ENCODE results near the gene PRKCE.

PRKCE gene

DNA sequence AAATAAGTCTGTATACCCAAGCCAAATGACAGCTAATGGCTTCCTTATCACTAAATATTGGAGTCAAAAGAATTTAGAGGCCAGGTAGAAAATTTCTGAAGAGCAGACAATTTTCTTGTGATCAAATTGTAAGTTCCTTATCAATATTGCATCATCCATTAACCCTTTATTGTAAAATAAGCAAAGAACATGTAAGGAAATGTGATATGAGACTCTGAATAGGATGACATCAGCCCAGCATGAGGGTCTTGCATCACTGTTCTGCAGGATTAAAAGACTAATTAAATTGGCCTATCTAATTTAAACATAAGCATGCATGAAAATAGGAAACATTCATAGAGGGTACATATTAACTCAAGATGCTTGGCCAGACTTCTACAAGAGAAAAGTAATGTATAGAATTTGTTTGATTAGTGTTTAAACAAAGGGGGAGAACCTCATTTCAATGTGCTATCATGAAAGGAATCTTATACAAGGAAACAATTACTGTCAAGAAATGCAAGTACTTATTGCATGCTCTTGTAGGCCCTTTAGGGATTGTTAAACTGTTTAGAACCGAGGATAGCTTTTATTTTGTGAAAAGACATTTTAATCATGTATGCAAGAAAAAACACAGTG, 302.9 kb downstream of the PRKCE start:
- TF ChIP-seq, protein P1, sequence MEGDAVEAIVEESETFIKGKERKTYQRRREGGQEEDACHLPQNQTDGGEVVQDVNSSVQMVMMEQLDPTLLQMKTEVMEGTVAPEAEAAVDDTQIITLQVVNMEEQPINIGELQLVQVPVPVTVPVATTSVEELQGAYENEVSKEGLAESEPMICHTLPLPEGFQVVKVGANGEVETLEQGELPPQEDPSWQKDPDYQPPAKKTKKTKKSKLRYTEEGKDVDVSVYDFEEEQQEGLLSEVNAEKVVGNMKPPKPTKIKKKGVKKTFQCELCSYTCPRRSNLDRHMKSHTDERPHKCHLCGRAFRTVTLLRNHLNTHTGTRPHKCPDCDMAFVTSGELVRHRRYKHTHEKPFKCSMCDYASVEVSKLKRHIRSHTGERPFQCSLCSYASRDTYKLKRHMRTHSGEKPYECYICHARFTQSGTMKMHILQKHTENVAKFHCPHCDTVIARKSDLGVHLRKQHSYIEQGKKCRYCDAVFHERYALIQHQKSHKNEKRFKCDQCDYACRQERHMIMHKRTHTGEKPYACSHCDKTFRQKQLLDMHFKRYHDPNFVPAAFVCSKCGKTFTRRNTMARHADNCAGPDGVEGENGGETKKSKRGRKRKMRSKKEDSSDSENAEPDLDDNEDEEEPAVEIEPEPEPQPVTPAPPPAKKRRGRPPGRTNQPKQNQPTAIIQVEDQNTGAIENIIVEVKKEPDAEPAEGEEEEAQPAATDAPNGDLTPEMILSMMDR (IDR thresholded peaks at IDR 0.05; ENCODE audit: borderline replicate concordance, control extremely low read depth, extremely low read depth, insufficient read depth, missing control alignments), result no peak
- in situ Hi-C loops (cut with MboI; ENCODE audit: low sequenced_read_pairs, unreplicated experiment), result no loop called here
- no peak for DNase-seq (ENCODE audit: low spot score)

DNA sequence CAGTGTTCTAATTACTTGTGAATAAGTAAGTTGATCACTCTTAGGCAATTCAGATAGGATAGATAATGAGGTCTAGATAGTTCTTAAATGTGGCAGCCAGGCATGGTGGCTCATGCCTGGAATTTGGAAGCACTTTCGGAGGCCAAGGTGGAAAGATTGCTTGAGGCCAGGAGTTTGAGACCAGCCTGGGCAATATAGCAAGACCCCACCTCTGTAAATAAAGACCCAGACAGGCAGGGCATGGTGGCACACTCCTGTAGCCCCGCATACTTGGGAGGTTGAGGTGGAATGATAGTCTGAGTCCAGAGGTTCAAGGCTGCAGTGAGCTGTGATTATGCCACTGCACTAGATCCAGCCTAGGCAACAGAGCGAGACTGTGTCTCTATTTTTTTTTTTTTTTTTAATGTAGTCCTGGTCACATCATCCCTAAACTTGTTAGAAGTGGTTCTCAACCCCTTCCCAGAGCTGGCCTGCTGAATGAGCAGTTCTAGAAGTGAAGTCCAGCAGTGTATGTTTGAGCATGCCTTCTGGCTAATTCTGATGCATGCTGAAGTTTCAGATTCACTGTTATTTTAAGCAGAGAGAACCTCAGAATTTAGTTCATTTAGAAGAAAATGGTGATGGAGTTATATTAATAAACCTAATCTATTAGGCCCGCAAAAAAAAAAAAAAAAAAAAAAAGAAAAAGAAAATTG, 306.2 kb downstream of the PRKCE start:
- DNase-seq (ENCODE audit: low spot score), result no peak
- in situ Hi-C loops (cut with MboI; ENCODE audit: low sequenced_read_pairs, unreplicated experiment), result no loop called here
- TF ChIP-seq, protein P1 (IDR thresholded peaks at IDR 0.05; ENCODE audit: borderline replicate concordance, control extremely low read depth, extremely low read depth, insufficient read depth, missing control alignments), result no peak

DNA sequence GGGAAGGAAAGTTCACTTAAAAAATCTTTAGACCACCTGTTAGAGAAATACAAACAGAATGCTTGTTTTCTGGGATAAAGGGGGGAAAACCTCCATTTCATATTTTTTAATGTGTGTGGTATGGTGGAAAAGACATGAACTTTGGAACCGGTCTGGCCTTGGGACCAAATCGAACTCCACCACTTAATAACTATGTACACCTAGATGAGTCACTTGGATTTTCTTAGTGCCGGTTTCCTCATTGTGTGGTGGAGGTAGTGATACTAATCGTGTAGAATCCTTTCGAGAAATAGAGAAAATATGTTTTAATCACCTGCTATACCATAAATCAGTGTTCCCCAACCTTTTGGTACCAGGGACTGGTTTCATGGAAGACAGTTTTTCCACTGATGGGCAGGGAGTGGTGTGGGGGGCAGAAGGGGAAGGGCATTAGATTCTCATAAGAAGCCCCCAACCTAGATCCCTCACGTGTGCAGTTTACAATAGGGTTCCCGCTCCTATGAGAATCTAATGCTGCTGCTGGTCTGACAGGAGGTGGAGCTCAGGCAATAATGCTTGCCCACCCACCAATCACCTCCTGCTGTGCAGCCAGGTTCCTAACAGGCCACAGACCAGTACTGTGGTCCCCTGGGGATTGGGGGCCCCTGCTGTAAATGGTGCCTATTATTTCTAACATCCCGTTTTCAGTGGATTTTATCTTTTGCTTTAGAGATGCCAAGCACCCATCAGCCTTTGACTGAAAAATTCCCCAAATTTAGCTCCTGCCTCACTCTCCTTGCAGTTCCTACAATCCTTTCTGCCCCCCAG, 308.8 kb downstream of the PRKCE start:
- no peak for DNase-seq (ENCODE audit: low spot score)
- TF ChIP-seq, protein P1 (IDR thresholded peaks at IDR 0.05; ENCODE audit: borderline replicate concordance, control extremely low read depth, extremely low read depth, insufficient read depth, missing control alignments), result no peak
- in situ Hi-C loops (cut with MboI; ENCODE audit: low sequenced_read_pairs, unreplicated experiment), result no loop called here

DNA sequence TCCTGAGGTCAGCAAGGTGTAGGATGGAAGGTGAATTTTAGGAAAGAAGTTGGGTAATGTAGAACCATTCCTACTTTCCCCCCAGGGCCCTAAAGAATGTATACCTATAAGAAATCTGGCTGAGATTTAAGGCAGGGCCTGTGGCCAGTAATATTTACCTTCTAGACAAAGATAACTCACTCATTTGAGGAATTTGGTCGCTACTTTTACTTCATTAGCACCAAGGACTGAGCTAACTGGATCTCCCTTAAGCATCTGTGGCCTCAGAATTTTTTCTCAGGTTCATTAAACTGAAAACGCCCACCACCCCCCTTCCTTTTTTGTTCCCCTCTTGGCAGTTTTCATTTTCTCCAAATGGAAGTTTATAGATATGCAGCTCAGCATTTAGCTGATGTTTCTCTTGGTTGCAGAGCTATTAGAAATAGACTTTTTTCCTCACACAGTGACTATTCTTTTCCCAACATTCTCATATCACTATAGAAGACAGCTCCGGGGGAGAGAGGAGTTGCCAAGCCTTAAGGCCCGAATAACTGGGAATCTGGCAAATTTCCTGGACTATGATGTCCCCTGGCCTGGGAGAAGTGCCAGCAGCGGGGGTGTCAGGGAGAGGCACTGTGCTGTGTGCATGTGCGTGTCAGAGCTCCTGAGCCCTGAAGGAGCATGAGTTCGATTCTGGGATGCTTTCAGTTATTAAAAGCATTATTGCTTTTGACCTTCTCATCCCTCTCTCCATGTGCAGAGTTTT, 310.9 kb downstream of the PRKCE start:
- DNase-seq (ENCODE audit: low spot score), result no peak
- TF ChIP-seq, protein P1 (IDR thresholded peaks at IDR 0.05; ENCODE audit: borderline replicate concordance, control extremely low read depth, extremely low read depth, insufficient read depth, missing control alignments), result no peak
- in situ Hi-C loops (cut with MboI; ENCODE audit: low sequenced_read_pairs, unreplicated experiment), result no loop called here

DNA sequence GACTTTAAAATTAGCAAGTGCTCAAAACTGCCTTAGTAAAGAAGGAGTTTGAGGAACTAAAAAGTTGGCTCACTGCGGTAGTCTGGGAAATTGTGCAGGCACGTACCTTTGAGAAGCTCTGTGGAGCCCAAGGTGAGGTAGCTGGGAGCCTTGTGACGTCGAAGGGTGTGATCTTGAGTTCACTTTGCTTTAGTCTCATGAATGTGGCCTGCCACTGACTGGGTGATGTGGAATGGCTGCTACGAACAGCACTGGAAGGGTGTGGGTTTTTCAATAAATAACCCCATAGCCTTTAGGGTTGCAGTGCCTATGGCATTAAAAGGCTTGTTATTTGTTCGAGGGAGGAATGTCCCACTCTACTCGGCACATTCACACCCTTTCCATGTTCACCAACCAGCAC, 312.3 kb downstream of the PRKCE start:
- DNase-seq (ENCODE audit: low spot score), result no peak
- in situ Hi-C loops (cut with MboI; ENCODE audit: low sequenced_read_pairs, unreplicated experiment), result no loop called here
- TF ChIP-seq, protein P1 (IDR thresholded peaks at IDR 0.05; ENCODE audit: borderline replicate concordance, control extremely low read depth, extremely low read depth, insufficient read depth, missing control alignments), result no peak

DNA sequence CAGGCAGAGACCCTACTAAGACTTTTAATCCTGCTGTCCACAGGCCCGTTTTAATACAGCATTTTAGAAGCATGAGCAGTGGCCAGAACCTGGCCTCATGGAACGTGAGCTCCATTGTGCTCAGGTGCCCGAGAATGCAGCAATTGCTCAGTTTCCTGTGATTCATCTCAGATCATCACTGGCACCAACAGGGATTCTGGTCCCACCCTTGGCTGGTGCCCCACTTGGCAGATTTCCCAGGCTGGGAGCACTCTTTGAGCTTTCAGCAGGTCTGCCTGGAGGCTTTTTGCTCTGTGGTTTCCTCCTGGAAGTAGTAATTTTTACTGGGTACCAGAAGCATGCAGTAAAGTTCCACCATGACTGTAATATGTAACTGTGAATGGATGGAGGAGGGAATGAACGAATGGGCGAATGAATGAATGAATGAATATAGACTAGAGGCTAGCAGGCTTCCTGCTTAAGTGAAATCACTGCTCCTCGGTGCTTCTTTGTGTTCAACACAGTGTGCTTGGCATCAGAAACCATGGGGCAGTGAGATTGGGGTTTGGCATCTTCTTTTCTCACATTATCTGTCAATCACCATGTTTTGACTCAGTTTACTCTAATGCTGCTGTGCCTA, 312.9 kb downstream of the PRKCE start:
- in situ Hi-C loops (cut with MboI; ENCODE audit: low sequenced_read_pairs, unreplicated experiment), result no loop called here
- no peak for DNase-seq (ENCODE audit: low spot score)
- TF ChIP-seq, protein P1 (IDR thresholded peaks at IDR 0.05; ENCODE audit: borderline replicate concordance, control extremely low read depth, extremely low read depth, insufficient read depth, missing control alignments), result no peak
